WTC11 (cell line): ENCODE measurements around the gene HPCAL1. TPM values are rescaled to one million over a fixed set of nuclear protein-coding genes. Genes with fewer than 3 reads are reported as not detected.

ENCODE experiments used
- ATAC-seq: fragments of 200-7000 bp; cut with Tn5 transposase; 2 replicates; pipeline ENCODE4 v1.10.0; 2021; ENCODE audit warnings: mild to moderate bottlenecking, moderate library complexity
- CTCF ChIA-PET: fragments of 300-600 bp; sonication (Branson Sonifier 250); formaldehyde crosslinking; loops from one replicate; lab custom pipeline; 2021; ENCODE audit warnings: antibody characterized with exemption; lab: Charles Lee
- POLR2A ChIA-PET: fragments of 350-600 bp; sonication (Branson Sonifier 250); formaldehyde crosslinking; loops from one replicate; lab custom pipeline; 2021; ENCODE audit warnings: antibody characterized with exemption; lab: Charles Lee
- DNase-seq: peaks from one replicate; pipeline ENCODE4 v3.0.0; 2021; ENCODE audit warnings: low spot score
- H3K27ac Mint-ChIP-seq: 2 replicates; pipeline ENCODE4 v1.8.0; 2021; ENCODE audit warnings: mixed read lengths
- H3K27me3 Mint-ChIP-seq: 2 replicates; pipeline ENCODE4 v1.8.0; 2021; ENCODE audit warnings: low read depth, mild to moderate bottlenecking, moderate library complexity, mixed read lengths
- H3K36me3 Mint-ChIP-seq: 2 replicates; pipeline ENCODE4 v1.8.0; 2021; ENCODE audit warnings: mixed read lengths
- H3K4me1 Mint-ChIP-seq: 2 replicates; pipeline ENCODE4 v1.8.0; 2022; ENCODE audit warnings: mixed read lengths
- H3K4me3 Mint-ChIP-seq: 2 replicates; pipeline ENCODE4 v1.8.0; 2021; ENCODE audit warnings: mild to moderate bottlenecking, moderate library complexity, mixed read lengths
- H3K9me3 Mint-ChIP-seq: 2 replicates; pipeline ENCODE4 v1.8.0; 2021; ENCODE audit warnings: mixed read lengths
- ELF4 ChIP-seq: sonication (generic); formaldehyde crosslinking; IDR thresholded peaks from 2 replicates; pipeline ENCODE4 v1.8.1; 2022; ENCODE audit warnings: low read depth, mild to moderate bottlenecking, moderate library complexity, missing genetic modification reagents
- FOXK1 ChIP-seq: sonication (generic); formaldehyde crosslinking; IDR thresholded peaks from 2 replicates; pipeline ENCODE4 v1.8.0; 2022; ENCODE audit warnings: mild to moderate bottlenecking, moderate library complexity, missing genetic modification reagents
- GABPB1 ChIP-seq: sonication (generic); formaldehyde crosslinking; IDR thresholded peaks from 2 replicates; pipeline ENCODE4 v1.8.1; 2023; ENCODE audit warnings: mild to moderate bottlenecking, missing genetic modification reagents
- IRF2 ChIP-seq: sonication (generic); formaldehyde crosslinking; IDR thresholded peaks from 2 replicates; pipeline ENCODE4 v1.8.0; 2022; ENCODE audit warnings: low read depth, missing genetic modification reagents, borderline replicate concordance
- JAZF1 ChIP-seq: fragments of 250-450 bp; sonication (Bioruptor Pico); IDR thresholded peaks from 2 replicates; pipeline ENCODE4 v1.9.0; 2021; ENCODE audit warnings: moderate library complexity, mild to moderate bottlenecking, inconsistent platforms
- KAT7 ChIP-seq: sonication (generic); formaldehyde crosslinking; IDR thresholded peaks from 2 replicates; pipeline ENCODE4 v1.8.1; 2023; ENCODE audit warnings: missing genetic modification reagents, mild to moderate bottlenecking, borderline replicate concordance
- NR1H2 ChIP-seq: sonication (generic); formaldehyde crosslinking; IDR thresholded peaks from 2 replicates; pipeline ENCODE4 v1.9.0; 2021; ENCODE audit warnings: mild to moderate bottlenecking, moderate library complexity, missing genetic modification reagents
- NR2C2 ChIP-seq: sonication (generic); formaldehyde crosslinking; IDR thresholded peaks from 2 replicates; pipeline ENCODE4 v1.8.0; 2022; ENCODE audit warnings: mild to moderate bottlenecking, missing genetic modification reagents
- NR3C1 ChIP-seq: sonication (generic); formaldehyde crosslinking; conservative IDR thresholded peaks from 2 replicates; pipeline ENCODE4 v1.8.1; 2023; ENCODE audit warnings: low read depth, mild to moderate bottlenecking, missing genetic modification reagents
- RORB ChIP-seq: fragments of 250-450 bp; sonication (Bioruptor Pico); IDR thresholded peaks from 2 replicates; pipeline ENCODE4 v1.9.0; 2021; ENCODE audit warnings: mild to moderate bottlenecking
- SP1 ChIP-seq: sonication (generic); formaldehyde crosslinking; conservative IDR thresholded peaks from 2 replicates; pipeline ENCODE4 v1.8.1; 2022; ENCODE audit warnings: missing genetic modification reagents
- TEAD1 ChIP-seq: sonication (generic); formaldehyde crosslinking; IDR thresholded peaks from 2 replicates; pipeline ENCODE4 v1.8.0; 2022; ENCODE audit warnings: mild to moderate bottlenecking, missing genetic modification reagents
- ZNF219 ChIP-seq: sonication (generic); formaldehyde crosslinking; IDR thresholded peaks from 2 replicates; pipeline ENCODE4 v1.8.0; 2023; ENCODE audit warnings: missing genetic modification reagents, mild to moderate bottlenecking, borderline replicate concordance
- ZNF416 ChIP-seq: fragments of 250-450 bp; sonication (Bioruptor Pico); IDR thresholded peaks from 2 replicates; pipeline ENCODE4 v1.9.0; 2021; ENCODE audit warnings: mild to moderate bottlenecking, inconsistent platforms
- ZNF423 ChIP-seq: fragments of 250-450 bp; sonication (Bioruptor Pico); IDR thresholded peaks from 2 replicates; pipeline ENCODE4 v2.1.2; 2022; ENCODE audit warnings: mild to moderate bottlenecking, moderate library complexity
- total RNA-seq: library from RNA; stranded (reverse); gene quantifications from 3 replicates; pipeline ENCODE4 v1.2.3, GENCODE V29; 2021
- TF ChIP-seq, protein P1 (sequence below): sonication (generic); formaldehyde crosslinking; IDR thresholded peaks from 2 replicates; pipeline ENCODE4 v1.8.0; 2022; ENCODE audit warnings: mild to moderate bottlenecking, missing genetic modification reagents
- TF ChIP-seq, protein P2 (sequence below): sonication (generic); formaldehyde crosslinking; IDR thresholded peaks from 2 replicates; pipeline ENCODE4 v1.8.1; 2022; ENCODE audit warnings: low read depth, mild to moderate bottlenecking, moderate library complexity, missing genetic modification reagents, borderline replicate concordance
- TF ChIP-seq, protein P3 (sequence below): sonication (generic); formaldehyde crosslinking; conservative IDR thresholded peaks from 2 replicates; pipeline ENCODE4 v1.8.1; 2023; ENCODE audit warnings: mild to moderate bottlenecking, low read depth, missing genetic modification reagents, moderate library complexity
- TF ChIP-seq, protein P4 (sequence below): sonication (generic); formaldehyde crosslinking; IDR thresholded peaks from 2 replicates; pipeline ENCODE4 v1.8.1; 2023; ENCODE audit warnings: mild to moderate bottlenecking, missing genetic modification reagents, moderate library complexity
- TF ChIP-seq, protein P5 (sequence below): sonication (generic); formaldehyde crosslinking; IDR thresholded peaks from 2 replicates; pipeline ENCODE4 v1.8.1; 2022; ENCODE audit warnings: missing genetic modification reagents, borderline replicate concordance

The HPCAL1 gene
- total RNA-seq, 1 experiment from 2014 or later: 11.8 TPM

DNA sequence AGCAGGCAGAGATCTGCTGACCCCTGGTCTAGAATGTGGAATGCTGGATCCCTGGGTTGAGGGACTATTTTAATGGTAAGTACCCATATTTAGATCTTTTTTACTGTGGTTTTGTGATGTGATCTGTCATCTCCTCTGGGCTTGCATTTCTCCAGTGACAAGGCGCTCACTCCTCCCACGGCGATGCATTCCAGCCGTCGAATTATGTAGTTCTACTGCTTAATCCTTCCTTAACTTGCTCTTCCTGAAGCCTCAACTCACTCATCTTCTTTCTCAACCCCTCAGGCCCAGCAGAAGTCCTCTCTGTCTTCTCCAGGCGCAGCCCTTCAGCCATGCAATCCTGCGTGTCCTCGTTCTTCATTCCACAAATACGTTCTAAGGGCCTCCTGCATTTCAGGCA, 51.2 kb downstream of the HPCAL1 start (continued):
- TF ChIP-seq, protein P1, sequence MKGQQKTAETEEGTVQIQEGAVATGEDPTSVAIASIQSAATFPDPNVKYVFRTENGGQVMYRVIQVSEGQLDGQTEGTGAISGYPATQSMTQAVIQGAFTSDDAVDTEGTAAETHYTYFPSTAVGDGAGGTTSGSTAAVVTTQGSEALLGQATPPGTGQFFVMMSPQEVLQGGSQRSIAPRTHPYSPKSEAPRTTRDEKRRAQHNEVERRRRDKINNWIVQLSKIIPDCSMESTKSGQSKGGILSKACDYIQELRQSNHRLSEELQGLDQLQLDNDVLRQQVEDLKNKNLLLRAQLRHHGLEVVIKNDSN: no peak
- TF ChIP-seq NR3C1 (CRISPR knock-in tag): no peak

DNA sequence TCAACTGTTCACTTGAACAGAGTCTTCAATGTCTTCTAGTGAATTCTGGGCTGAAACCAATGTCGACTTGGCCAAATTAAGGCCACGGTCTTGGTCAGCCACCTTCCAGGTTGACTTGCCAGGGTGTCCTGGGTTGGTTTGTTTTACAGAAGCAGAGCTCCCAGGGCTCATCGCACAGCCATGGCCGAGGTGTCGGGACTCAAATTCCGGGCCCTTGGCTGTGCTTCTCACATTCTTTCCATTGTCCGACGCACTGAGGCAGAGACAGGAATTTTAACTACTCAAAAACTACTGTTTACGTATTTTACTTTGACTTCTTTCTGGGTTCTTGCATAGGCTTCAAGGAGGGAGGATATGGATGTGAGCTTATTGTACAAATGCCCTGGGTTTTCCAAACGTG, 51.7 kb downstream of the HPCAL1 start:
- Mint-ChIP-seq H3K4me1 (peaks cover 7% of the 10 kb centered on the region), H3K9me3 (peaks cover 3% of the 10 kb centered on the region; the same call in 1 of the 2 replicates), H3K27ac (no peak overlapping the region), H3K27me3 (no peaks in the 10 kb centered on the region), H3K36me3 (no peaks in the 10 kb centered on the region), H3K4me3 (no peak overlapping the region)
- ATAC-seq: no peak
- ChIA-PET CTCF (interaction anchor here (1.0 kb wide), 1 partner anchor 55 kb away, joined by 3 read pairs; no protein-coding TSS in a partner anchor), POLR2A (no interaction called here)
- TF ChIP-seq NR1H2 (CRISPR knock-in tag): no peak
- no peak for TF ChIP-seq FOXK1 (CRISPR knock-in tag)
- no peak for TF ChIP-seq GABPB1 (CRISPR knock-in tag)
- TF ChIP-seq IRF2 (CRISPR knock-in tag): no peak
- DNase-seq: no peak

DNA sequence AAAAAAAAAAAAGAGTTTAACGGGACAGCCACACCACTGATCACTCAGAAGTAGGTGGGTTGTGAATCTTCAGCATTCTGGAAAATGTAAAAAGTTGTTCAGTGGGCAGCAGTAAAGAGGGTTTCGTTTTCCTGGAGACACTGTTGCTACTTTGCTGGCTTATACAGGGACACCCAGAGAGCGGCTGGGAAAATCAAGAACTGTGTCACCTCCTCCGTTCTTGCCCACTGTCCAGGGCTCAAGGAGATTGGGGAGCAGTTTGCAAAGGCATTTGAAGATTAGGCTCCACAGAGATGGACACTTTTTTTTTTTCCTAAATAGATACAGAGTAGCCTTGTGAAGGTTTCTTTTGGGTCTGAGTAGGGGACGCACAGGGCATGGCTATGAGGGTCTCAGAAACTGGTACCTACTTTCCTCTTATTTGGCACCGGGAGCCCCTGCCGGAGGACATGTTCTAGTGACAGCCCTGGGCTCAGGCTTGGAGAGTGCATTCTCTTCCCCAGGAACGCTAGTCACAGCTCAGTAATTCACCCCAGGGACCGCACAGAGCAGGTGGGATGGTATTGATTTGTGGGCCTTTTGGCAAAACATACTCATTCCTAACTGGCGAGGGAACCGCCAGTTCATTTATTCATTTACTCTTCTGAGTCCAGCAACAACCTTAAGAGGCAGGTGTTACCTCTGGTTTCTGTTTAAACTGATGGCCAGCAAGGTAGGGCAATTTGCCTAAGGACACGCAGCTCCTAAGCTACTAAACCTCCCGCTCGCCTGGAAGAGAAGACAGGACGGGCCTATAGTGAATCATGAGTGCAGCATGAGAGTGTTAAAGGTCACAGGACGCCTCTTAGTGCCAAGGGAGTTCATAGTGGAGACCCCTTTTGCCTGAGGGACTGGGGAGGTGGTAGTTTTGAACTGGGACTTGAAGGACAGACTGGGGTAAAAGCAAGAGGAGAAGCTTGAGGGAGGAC, 53.1 kb downstream of the HPCAL1 start:
- Mint-ChIP-seq H3K27me3 (no peaks in the 10 kb centered on the region), H3K9me3 (peaks cover 3% of the 10 kb centered on the region; the same call in 1 of the 2 replicates), H3K27ac (no peak overlapping the region), H3K4me1 (peaks cover 7% of the 10 kb centered on the region), H3K4me3 (no peak overlapping the region), H3K36me3 (no peaks in the 10 kb centered on the region)
- no peak for ATAC-seq
- no peak for DNase-seq
- POLR2A ChIA-PET: no interaction called here
- TF ChIP-seq JAZF1 (CRISPR knock-in tag): no peak
- TF ChIP-seq, protein P2, sequence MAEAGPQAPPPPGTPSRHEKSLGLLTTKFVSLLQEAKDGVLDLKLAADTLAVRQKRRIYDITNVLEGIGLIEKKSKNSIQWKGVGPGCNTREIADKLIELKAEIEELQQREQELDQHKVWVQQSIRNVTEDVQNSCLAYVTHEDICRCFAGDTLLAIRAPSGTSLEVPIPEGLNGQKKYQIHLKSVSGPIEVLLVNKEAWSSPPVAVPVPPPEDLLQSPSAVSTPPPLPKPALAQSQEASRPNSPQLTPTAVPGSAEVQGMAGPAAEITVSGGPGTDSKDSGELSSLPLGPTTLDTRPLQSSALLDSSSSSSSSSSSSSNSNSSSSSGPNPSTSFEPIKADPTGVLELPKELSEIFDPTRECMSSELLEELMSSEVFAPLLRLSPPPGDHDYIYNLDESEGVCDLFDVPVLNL: no peak
- no peak for TF ChIP-seq RORB
- TF ChIP-seq, protein P3, sequence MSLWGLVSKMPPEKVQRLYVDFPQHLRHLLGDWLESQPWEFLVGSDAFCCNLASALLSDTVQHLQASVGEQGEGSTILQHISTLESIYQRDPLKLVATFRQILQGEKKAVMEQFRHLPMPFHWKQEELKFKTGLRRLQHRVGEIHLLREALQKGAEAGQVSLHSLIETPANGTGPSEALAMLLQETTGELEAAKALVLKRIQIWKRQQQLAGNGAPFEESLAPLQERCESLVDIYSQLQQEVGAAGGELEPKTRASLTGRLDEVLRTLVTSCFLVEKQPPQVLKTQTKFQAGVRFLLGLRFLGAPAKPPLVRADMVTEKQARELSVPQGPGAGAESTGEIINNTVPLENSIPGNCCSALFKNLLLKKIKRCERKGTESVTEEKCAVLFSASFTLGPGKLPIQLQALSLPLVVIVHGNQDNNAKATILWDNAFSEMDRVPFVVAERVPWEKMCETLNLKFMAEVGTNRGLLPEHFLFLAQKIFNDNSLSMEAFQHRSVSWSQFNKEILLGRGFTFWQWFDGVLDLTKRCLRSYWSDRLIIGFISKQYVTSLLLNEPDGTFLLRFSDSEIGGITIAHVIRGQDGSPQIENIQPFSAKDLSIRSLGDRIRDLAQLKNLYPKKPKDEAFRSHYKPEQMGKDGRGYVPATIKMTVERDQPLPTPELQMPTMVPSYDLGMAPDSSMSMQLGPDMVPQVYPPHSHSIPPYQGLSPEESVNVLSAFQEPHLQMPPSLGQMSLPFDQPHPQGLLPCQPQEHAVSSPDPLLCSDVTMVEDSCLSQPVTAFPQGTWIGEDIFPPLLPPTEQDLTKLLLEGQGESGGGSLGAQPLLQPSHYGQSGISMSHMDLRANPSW: no peak
- TF ChIP-seq ZNF416: no peak
- TF ChIP-seq ZNF219 (CRISPR knock-in tag): no peak
- TF ChIP-seq NR2C2: no peak
- TF ChIP-seq, protein P4, sequence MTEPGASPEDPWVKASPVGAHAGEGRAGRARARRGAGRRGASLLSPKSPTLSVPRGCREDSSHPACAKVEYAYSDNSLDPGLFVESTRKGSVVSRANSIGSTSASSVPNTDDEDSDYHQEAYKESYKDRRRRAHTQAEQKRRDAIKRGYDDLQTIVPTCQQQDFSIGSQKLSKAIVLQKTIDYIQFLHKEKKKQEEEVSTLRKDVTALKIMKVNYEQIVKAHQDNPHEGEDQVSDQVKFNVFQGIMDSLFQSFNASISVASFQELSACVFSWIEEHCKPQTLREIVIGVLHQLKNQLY (CRISPR knock-in tag): no peak
- TF ChIP-seq, protein P1: no peak
- TF ChIP-seq SP1 (CRISPR knock-in tag): no peak
- no peak for TF ChIP-seq TEAD1
- TF ChIP-seq, protein P5, sequence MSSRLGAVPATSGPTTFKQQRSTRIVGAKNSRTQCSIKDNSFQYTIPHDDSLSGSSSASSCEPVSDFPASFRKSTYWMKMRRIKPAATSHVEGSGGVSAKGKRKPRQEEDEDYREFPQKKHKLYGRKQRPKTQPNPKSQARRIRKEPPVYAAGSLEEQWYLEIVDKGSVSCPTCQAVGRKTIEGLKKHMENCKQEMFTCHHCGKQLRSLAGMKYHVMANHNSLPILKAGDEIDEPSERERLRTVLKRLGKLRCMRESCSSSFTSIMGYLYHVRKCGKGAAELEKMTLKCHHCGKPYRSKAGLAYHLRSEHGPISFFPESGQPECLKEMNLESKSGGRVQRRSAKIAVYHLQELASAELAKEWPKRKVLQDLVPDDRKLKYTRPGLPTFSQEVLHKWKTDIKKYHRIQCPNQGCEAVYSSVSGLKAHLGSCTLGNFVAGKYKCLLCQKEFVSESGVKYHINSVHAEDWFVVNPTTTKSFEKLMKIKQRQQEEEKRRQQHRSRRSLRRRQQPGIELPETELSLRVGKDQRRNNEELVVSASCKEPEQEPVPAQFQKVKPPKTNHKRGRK (CRISPR knock-in tag): no peak
- no peak for TF ChIP-seq KAT7
- no peak for TF ChIP-seq ZNF423 (CRISPR knock-in tag)
- TF ChIP-seq ELF4 (CRISPR knock-in tag): no peak
- CTCF ChIA-PET: interaction anchor here (0.6 to 1.4 kb wide), 2 partner anchors 53 to 372 kb away, joined by 3 to 6 read pairs; no protein-coding TSS in a partner anchor
